Frontal cortex (tissue), 4 donors: Measurements from ENCODE around the gene CFAP92. TPM values are rescaled to one million over a fixed set of nuclear protein-coding genes. Genes with fewer than 3 reads are reported as not detected.

ENCODE experiments used
- DNase-seq, 2 donors: peaks; one replicate each; pipeline ENCODE4 v3.0.0; 2012; ENCODE audit warnings: low spot score in 2 of 2
- FAIRE-seq: peaks from 2 replicates; lab custom pipeline; 2012; peaks lifted over from hg19 to GRCh38; lab: Jason Lieb, UNC
- total RNA-seq: library from RNA; depleted of rRNA; stranded (reverse); fragments of >200 nt; gene quantifications from one replicate; pipeline ENCODE4 v1.2.3, GENCODE V29; 2014
- donor health status: control.
- donor health status: control.
- donor health status: control.

CFAP92 gene
- total RNA-seq, 1 donor from 2014 or later, result 1.6 TPM

- FAIRE-seq, result no peak
- no peak for DNase-seq
Observed at GRCh38 chr3:129010310-129010956, 16.6 kb upstream of the CFAP92 start.

GRCh38 chr3:129009266-129009665, 15.4 kb upstream of the CFAP92 start:
- no peak for FAIRE-seq
- no peak for DNase-seq

- FAIRE-seq (no peak), DNase-seq (no peak)
Observed at GRCh38 chr3:129007792-129008191, 13.9 kb upstream of the CFAP92 start.

GRCh38 chr3:129006864-129007263, 13.0 kb upstream of the CFAP92 start:
- no peak for DNase-seq
- no peak for FAIRE-seq

GRCh38 chr3:129005526-129006303, 11.8 kb upstream of the CFAP92 start:
- DNase-seq (no peak), FAIRE-seq (no peak)

- FAIRE-seq, result no peak
Observed at GRCh38 chr3:129004639-129005295, 10.9 kb upstream of the CFAP92 start.

GRCh38 chr3:129003578-129004112, 9.8 kb upstream of the CFAP92 start:
- no peak for FAIRE-seq
- DNase-seq, result no peak

More at GRCh38 chr3:129004639-129005295, 10.9 kb upstream of the CFAP92 start:
- DNase-seq, result no peak

- DNase-seq (no peak), FAIRE-seq (no peak)
Observed at GRCh38 chr3:129002573-129003569, 9.0 kb upstream of the CFAP92 start.

- FAIRE-seq (no peak), DNase-seq (no peak)
Observed at GRCh38 chr3:129001806-129002572, 8.1 kb upstream of the CFAP92 start.

GRCh38 chr3:129001101-129001805, 7.4 kb upstream of the CFAP92 start, which contains the start of gene EFCC1:
Gene EFCC1 (plus strand): TSS chr3:129001304. CDS start chr3:129001629, 325 bp downstream.
- peak in 1 of 2 donors; percentile 74 for DNase-seq
- no peak for FAIRE-seq

GRCh38 chr3:129000742-129001100, 6.8 kb upstream of the CFAP92 start:
- DNase-seq (no peak), FAIRE-seq (no peak)

GRCh38 chr3:128999102-128999501, 5.2 kb upstream of the CFAP92 start:
- no peak for DNase-seq
- FAIRE-seq, result no peak

- FAIRE-seq, result no peak
- no peak for DNase-seq
Observed at GRCh38 chr3:128998561-128998960, 4.7 kb upstream of the CFAP92 start.

GRCh38 chr3:128997486-128998133, 3.7 kb upstream of the CFAP92 start:
- FAIRE-seq, result no peak

GRCh38 chr3:128996726-128997125, 2.9 kb upstream of the CFAP92 start:
- FAIRE-seq, result no peak
- no peak for DNase-seq

More at GRCh38 chr3:128997486-128998133, 3.7 kb upstream of the CFAP92 start:
- no peak for DNase-seq

GRCh38 chr3:128996200-128996599, 2.3 kb upstream of the CFAP92 start:
- FAIRE-seq (no peak), DNase-seq (no peak)

GRCh38 chr3:128995737-128996136, 1.9 kb upstream of the CFAP92 start:
- DNase-seq (no peak), FAIRE-seq (no peak)
